Activated CD4-positive, alpha-beta T cell treated with anti-CD3 and anti-CD28 coated beads, Interleukin-2, amount 50 U/mL, for 4 hours (primary cell): ENCODE data around the gene QKI.
"Not testable (repeated sequence)": the region's sequence is repeated elsewhere in the genome, so short reads cannot be mapped to it uniquely, and the experiment has no call there.

Source experiments
- DNase-seq, 2 experiments: peaks; one replicate each; pipeline ENCODE4 v3.0.0-alpha.2; 2020

The QKI gene

DNA sequence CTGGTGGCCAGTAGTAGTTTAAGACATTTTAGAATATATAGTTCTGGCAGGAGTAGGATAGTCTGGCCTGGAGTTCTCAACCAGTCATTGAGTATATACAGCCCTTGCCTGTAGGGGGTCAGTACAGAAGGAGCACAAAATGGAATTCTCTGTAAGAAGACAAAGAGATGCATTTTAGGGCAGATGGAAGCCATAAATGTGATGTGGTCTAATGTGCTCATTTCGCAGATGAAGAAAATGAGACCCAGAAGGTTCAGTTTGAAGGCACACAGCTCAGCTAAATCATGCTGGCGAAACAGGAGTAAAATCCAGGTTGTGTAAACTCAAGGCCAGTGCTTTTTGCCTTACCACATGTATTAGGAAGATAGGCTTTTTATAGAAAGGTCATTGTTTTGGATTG, 29.6 kb downstream of the QKI start:
- no peak for DNase-seq

DNA sequence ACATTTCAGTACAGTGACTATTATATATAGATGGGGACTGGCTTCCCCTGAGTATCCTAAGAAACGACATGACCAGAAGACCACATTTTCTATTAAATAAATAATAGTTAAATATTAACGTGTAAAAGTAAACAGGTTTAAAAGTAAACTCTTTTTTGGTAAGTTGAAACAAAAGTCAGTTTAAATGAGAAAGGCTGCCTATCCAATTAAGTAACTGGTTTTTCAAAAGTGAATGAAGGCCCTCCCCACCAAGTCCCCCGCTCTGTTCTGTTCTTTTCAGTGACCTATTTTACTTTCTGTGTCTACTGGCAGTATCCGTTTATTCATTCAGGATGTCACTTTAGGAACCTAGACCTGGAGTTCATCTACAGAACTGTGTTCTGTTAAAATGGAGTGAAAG, 32.0 kb downstream of the QKI start:
- no peak for DNase-seq

GRCh38 chr6:163449076-163449475, 34.6 kb downstream of the QKI start:
- DNase-seq = no peak

- no peak for DNase-seq
These were observed 39.9 kb downstream of the QKI start for GRCh38 chr6:163454425-163454824.

GRCh38 chr6:163455552-163455951, 41.0 kb downstream of the QKI start:
- no peak for DNase-seq

GRCh38 chr6:163457637-163458561, 43.4 kb downstream of the QKI start:
- DNase-seq = no peak

GRCh38 chr6:163459007-163459406, 44.5 kb downstream of the QKI start:
- no peak for DNase-seq

DNA sequence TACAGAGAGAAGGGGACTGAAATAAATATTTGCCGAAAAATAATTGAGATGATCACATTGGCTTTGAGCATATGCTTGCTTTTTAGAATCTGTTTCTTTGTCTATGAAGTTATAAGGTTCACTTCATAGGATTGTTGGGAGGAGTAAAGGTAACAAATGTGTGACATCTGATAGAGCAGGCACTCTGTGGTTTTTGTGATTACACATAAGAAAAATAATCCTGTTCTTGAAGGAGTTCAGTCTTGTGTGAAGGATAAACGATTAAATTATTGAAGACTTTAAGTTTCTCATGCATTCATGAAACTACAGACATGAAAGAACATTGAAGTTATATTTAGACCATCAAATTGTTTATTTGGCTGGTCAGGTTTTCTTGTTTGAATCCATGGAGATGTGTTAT, 45.0 kb downstream of the QKI start:
- DNase-seq = no peak

- DNase-seq = no peak
These were observed 45.8 kb downstream of the QKI start for GRCh38 chr6:163460307-163460782.

DNA sequence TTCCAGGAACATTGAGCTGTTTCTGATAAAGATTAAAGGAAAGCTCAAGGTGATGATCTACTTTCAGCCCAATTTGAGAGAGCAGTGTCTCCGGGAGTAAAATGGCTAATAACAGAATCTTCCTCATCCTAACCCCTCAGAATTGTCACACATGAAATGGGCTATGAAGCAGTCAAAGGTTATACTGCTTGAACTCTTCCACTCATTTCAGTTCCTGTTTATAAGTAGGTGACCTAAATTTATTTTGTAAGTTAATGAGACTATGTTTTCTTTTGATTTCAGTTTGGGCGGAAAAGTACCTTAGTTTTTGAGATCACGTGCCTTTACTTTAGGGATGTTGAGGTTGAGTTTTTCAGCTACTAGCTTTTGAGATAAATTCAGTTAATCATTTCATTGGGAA, 47.2 kb downstream of the QKI start:
- no peak for DNase-seq

GRCh38 chr6:163463180-163463579, 48.7 kb downstream of the QKI start:
- no peak for DNase-seq

DNA sequence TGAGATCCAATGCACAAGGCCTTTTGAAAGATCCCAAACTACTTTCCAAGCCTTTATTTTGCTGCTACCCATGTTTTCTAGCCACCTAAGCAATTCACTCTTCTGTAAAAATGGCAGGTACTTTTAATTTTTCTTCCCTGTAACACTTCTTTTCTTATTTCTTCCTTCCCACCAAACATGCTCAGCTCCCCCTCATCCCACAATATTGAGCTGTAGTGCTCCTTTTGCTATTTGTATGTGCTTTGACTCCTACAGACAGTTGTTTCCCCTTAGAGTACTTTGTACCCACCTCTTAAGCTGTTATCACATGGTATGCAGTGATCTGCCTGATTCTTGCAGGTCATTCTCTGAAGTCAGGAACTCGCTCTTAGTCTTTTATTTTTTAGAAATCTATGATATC, 49.3 kb downstream of the QKI start:
- no peak for DNase-seq

- no peak for DNase-seq
These were observed 52.4 kb downstream of the QKI start for GRCh38 chr6:163466839-163467390.

GRCh38 chr6:163468738-163469137, 54.2 kb downstream of the QKI start:
- no peak for DNase-seq

DNA sequence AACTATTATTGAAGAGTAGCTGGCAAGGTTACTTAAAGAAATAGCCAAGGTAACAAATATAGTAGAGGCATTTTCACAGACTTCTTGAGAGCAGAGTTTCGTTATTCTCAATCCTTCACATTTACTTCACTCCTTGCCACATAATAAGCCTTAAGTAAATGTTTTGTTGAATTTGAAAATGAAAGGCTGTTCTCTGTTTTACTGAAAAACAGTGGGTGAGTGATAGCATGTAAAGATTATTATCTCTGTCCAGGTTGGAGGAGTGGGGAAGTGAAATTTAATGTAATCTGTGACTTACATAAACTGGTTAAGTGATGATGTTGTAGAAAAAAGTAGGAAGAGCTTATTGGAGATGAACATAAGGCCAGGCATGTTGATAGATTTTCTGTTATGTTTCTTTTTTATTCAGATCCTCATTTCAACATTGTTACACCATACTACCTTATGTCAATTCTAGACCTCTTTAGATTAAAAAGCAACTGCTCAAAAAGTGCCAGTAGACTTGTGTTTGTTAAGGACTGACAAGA, 55.0 kb downstream of the QKI start:
- DNase-seq = no peak

DNA sequence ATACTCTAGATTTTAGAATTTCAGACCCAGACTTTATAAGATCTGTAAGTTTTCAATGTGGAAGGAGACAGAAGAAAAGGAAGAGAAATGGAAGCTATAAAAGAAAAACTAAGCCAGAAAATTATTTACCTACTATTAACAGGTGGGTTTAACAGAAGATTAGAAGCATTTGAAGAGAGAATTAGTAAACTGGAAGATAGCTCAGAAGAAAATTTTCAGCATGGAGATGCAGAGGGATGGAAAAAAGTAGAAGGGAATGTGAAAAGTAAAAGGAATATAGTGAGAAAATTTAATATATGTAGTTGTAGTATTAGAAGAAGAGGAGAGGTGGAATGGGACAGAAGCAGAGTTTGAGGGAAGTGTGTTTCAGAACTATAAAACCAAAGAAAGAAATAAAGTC, 56.1 kb downstream of the QKI start:
- DNase-seq = no peak

DNA sequence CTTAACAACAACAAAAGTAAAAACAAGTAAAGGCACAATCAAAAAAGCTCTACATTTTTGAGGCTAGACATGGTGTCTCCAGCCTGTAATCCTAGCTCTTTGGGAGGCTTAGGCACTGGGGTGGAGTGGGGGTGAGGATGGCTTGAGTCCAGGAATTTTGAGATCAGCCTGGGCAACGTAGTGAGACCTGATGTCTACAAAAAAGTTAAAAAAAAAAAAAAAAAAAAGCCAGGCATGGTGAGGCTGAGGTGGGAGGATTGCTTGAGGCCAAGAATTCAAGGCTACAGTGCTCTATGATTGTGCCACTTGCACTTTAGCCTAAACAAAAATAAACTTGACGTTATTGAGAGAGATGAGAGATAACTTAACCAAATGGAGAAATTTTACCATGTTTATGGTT, 60.1 kb downstream of the QKI start:
- DNase-seq = no peak

DNA sequence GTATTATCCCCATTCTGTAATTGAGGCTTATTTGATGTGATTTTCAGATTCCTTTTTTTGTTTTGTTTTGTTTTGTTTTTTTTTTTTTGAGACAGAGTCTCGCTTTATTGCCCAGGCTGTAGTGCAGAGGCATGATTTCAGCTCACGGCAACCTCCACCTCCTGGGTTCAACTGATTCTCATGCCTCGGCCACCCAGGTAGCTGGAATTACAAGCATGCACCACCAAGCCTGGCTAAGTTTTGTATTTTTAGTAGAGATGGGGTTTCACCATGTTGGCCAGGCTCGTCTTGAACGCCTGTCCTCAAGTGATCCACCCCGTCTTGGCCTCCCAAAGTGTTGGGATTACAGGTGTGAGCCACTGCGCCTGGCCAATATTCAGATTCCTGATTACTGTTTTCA, 62.4 kb downstream of the QKI start:
- DNase-seq = not testable (repeated sequence)

DNA sequence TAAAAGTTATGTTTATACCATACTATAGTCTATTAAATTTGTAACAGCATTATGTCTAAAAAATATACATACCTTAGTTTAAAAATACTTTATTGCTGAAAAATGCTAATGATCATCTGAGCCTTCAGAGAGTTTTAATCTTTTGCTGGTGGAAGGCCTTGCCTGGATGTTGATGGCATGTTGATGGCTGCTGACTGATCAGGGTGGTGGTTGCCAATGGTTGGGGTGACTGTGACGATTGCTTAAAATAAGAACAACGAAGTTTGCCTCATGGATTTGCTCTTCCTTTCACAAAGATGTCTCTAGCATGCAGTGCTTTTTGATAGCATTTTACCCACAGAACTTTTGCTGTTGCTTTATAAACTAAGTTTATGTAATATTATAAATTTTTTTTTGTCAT, 68.6 kb downstream of the QKI start:
- DNase-seq = no peak

GRCh38 chr6:163485388-163485851, 70.9 kb downstream of the QKI start:
- no peak for DNase-seq

DNA sequence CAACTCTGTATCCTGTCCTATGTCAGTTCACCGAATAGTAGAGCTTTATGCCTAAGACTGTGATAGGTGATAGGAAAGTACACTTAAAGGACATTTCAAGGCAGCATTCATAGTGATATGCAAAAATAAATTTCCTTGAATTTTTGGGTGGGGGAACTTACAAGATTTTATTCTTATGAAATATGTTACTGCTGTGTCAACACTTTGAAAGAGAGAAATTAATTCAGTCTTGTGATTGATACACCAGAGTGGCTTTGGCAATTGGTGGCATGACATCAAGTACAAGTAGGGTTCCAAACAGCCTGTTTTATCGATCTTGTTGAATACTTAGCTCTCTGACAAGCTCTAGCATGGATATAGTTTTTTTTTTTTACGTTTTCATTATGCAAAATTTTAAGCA, 72.3 kb downstream of the QKI start:
- DNase-seq = no peak

DNA sequence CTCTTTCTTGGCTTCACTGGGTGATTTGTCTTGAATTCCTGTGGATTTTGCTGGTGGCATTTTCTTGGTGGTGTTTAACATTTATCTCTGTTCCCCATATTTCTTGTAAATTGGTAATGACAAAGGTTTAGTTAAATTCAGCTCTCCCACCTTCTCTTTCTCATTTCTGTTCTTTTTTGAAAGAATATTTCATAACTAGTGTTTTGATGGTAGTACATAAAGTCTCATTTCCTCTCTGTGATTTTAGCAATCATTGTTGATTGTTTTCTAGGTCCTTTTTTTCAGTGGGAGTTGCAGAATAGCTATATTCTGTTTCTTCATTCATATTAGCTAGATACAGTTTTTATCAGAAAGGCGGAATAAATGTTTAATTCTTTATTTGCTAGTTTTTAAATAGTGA, 73.1 kb downstream of the QKI start:
- DNase-seq = no peak

DNA sequence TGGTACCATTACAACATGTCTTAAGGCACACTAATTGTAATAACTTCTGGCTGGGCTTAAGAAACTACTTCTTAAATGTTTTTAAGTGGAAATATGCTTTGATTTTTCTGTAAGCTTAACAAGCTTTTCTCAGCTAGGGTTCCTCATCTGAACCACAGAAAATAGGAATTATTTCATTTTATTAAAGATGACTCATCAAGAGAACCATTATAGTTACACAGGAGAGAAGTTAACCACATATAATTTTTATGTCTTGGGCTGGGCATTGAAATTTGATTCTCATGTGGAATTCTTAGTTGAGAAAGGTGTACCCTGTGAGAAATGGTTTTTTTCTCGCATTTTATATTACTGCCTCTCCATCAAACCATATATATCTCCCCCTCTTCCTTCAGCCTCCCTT, 75.1 kb downstream of the QKI start:
- DNase-seq = no peak
